Measurements from ENCODE around the gene ST8SIA5.

Gene ST8SIA5

DNA sequence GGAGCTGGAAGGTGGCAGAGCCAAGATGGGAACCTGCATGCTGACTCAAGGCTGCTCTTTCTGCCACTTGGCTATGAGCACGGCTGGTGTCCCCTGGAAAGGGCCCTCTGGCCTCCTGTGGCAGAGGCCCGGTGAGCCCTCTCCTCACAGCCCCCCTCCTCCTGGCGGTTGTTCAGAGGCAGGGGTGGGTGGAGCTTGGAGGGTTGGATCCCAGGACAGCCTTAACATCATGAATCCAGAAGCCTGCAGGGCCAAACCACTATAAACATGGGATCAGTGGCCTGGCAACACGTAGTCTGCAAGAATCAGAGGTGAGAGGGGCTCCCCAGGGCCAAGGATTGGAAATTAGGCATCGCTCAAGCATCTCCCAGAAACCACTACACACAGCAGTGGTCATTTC is 51.3 kb downstream of the ST8SIA5 start:
- no peak for DNase-seq (ENCODE audit: extremely low spot score)
- ChIA-PET POLR2A (no interaction called here), CTCF (no interaction called here)
- TF ChIP-seq NFRKB (IDR thresholded peaks at IDR 0.05) (no peak), HDGF (IDR thresholded peaks at IDR 0.05; ENCODE audit: borderline replicate concordance) (no peak)

- POLR2A ChIA-PET: no interaction called here
- no peak for TF ChIP-seq FOXM1 (IDR thresholded peaks at IDR 0.05; ENCODE audit: borderline replicate concordance)
- TF ChIP-seq FOXK2 (IDR thresholded peaks at IDR 0.05): no peak
- no peak for TF ChIP-seq SP1 (IDR thresholded peaks at IDR 0.05)
- TF ChIP-seq ZNF384 (IDR thresholded peaks at IDR 0.05): no peak
- no peak for TF ChIP-seq ELF4 (IDR thresholded peaks at IDR 0.05)
- no peak for TF ChIP-seq LEF1 (IDR thresholded peaks at IDR 0.05; ENCODE audit: borderline replicate concordance)
- no peak for TF ChIP-seq L3MBTL2 (conservative IDR thresholded peaks at IDR 0.05)
- TF ChIP-seq, protein P1, sequence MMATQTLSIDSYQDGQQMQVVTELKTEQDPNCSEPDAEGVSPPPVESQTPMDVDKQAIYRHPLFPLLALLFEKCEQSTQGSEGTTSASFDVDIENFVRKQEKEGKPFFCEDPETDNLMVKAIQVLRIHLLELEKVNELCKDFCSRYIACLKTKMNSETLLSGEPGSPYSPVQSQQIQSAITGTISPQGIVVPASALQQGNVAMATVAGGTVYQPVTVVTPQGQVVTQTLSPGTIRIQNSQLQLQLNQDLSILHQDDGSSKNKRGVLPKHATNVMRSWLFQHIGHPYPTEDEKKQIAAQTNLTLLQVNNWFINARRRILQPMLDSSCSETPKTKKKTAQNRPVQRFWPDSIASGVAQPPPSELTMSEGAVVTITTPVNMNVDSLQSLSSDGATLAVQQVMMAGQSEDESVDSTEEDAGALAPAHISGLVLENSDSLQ (IDR thresholded peaks at IDR 0.05): no peak
- no peak for TF ChIP-seq CTBP1 (IDR thresholded peaks at IDR 0.05; ENCODE audit: borderline replicate concordance)
- TF ChIP-seq ARNT (IDR thresholded peaks at IDR 0.05): no peak
- no peak for TF ChIP-seq HDGF (IDR thresholded peaks at IDR 0.05; ENCODE audit: borderline replicate concordance)
- TF ChIP-seq TARDBP (IDR thresholded peaks at IDR 0.05): no peak
- no peak for TF ChIP-seq NFRKB (IDR thresholded peaks at IDR 0.05)
- TF ChIP-seq FOXA1 (IDR thresholded peaks at IDR 0.05): no peak
- no peak for TF ChIP-seq BHLHE40 (IDR thresholded peaks at IDR 0.05; ENCODE audit: borderline replicate concordance)
- no peak for TF ChIP-seq SUZ12 (IDR thresholded peaks at IDR 0.05)
- no peak for DNase-seq (ENCODE audit: extremely low spot score)
- CTCF ChIA-PET: no interaction called here
Observed at GRCh38 chr18:46704816-46705215, 52.0 kb downstream of the ST8SIA5 start.

DNA sequence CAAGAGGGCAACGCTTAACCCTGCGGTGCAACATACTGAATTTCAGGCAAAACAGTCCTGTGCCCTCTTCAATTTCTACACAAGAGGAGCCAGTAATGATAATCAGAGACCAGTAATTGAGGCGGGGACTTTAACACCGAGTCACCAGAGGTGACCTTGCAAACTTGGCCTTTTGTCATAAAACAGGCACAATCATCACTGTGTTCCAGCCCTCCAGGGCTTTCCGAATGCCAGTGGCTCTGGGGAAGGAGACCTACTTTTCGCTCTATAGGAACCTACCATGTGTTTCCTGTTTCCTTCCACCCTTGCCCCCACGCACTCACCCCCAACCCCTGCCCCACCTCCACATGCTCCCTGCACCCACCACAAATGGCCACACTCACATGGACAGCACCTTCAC is 52.7 kb downstream of the ST8SIA5 start:
- ChIA-PET CTCF (no interaction called here), POLR2A (no interaction called here)
- no peak for TF ChIP-seq ZNF384 (IDR thresholded peaks at IDR 0.05)
- no peak for TF ChIP-seq CTBP1 (IDR thresholded peaks at IDR 0.05; ENCODE audit: borderline replicate concordance)
- TF ChIP-seq LEF1 (IDR thresholded peaks at IDR 0.05; ENCODE audit: borderline replicate concordance): no peak
- no peak for TF ChIP-seq L3MBTL2 (conservative IDR thresholded peaks at IDR 0.05)
- TF ChIP-seq HDGF (IDR thresholded peaks at IDR 0.05; ENCODE audit: borderline replicate concordance): no peak
- no peak for TF ChIP-seq FOXM1 (IDR thresholded peaks at IDR 0.05; ENCODE audit: borderline replicate concordance)
- no peak for TF ChIP-seq ARNT (IDR thresholded peaks at IDR 0.05)
- TF ChIP-seq FOXK2 (IDR thresholded peaks at IDR 0.05): no peak
- no peak for TF ChIP-seq FOXA1 (IDR thresholded peaks at IDR 0.05)
- TF ChIP-seq NFRKB (IDR thresholded peaks at IDR 0.05): no peak
- no peak for TF ChIP-seq ELF4 (IDR thresholded peaks at IDR 0.05)
- no peak for TF ChIP-seq SP1 (IDR thresholded peaks at IDR 0.05)
- DNase-seq (ENCODE audit: extremely low spot score): no peak

DNA sequence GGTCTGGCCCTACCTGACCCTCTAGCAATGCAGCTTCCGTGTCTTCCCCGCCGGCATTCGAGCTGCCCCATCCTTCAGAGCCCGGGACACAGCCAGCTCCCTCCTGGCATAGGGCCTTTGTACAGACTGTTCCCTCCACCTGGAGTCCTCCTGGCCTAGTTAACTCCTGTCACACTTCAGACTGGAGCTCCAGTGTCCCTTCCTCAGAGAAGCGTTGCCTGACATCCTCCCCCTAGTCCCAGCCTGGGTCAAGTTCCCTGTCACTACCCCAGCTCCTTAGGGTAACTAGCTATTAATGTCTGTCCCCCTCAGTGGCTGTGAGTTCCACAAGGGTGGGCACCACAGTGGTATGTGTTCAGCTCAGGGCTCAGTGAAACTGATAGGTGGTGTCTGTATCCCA is 54.4 kb downstream of the ST8SIA5 start:
- CTCF ChIA-PET: no interaction called here
- no peak for DNase-seq (ENCODE audit: extremely low spot score)
- no peak for TF ChIP-seq FOXK2 (IDR thresholded peaks at IDR 0.05)
- no peak for TF ChIP-seq NFRKB (IDR thresholded peaks at IDR 0.05)
- no peak for TF ChIP-seq CTBP1 (IDR thresholded peaks at IDR 0.05; ENCODE audit: borderline replicate concordance)
- TF ChIP-seq HDGF (IDR thresholded peaks at IDR 0.05; ENCODE audit: borderline replicate concordance): no peak
- no peak for TF ChIP-seq L3MBTL2 (conservative IDR thresholded peaks at IDR 0.05)
- TF ChIP-seq TARDBP (IDR thresholded peaks at IDR 0.05): no peak
- TF ChIP-seq, protein P1 (IDR thresholded peaks at IDR 0.05): no peak
- no peak for TF ChIP-seq ELF4 (IDR thresholded peaks at IDR 0.05)
- TF ChIP-seq SUZ12 (IDR thresholded peaks at IDR 0.05): no peak
- TF ChIP-seq FOXM1 (IDR thresholded peaks at IDR 0.05; ENCODE audit: borderline replicate concordance): no peak
- POLR2A ChIA-PET: no interaction called here

- ChIA-PET CTCF (no interaction called here), POLR2A (no interaction called here)
- DNase-seq (ENCODE audit: extremely low spot score): no peak
- TF ChIP-seq NFRKB (IDR thresholded peaks at IDR 0.05) (no peak), FOXK2 (IDR thresholded peaks at IDR 0.05) (no peak), LEF1 (IDR thresholded peaks at IDR 0.05; ENCODE audit: borderline replicate concordance) (no peak)
Observed at GRCh38 chr18:46700066-46700824, 56.6 kb downstream of the ST8SIA5 start.

DNA sequence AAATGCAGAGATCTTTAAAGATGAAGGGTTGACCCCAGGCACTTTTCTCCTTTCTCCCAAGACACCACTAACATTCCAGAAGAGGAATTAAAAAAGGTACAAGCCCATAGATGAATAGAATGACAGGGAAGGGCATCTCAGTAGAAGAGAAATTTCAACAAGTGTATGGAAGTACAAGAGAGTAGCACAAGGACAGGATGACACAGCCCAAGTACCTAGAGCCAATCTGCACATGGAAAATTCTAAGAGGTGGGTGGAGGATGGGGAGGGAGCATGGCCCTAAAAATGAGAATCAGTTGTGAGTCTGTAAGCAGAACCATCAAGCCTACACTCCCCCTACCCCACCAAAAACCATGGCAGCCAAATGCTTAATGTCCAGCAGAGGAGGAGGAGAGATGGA is 60.2 kb downstream of the ST8SIA5 start:
- no peak for TF ChIP-seq HDGF (IDR thresholded peaks at IDR 0.05; ENCODE audit: borderline replicate concordance)
- TF ChIP-seq LEF1 (IDR thresholded peaks at IDR 0.05; ENCODE audit: borderline replicate concordance): no peak
- TF ChIP-seq TARDBP (IDR thresholded peaks at IDR 0.05): no peak
- no peak for TF ChIP-seq SP1 (IDR thresholded peaks at IDR 0.05)
- no peak for TF ChIP-seq FOXK2 (IDR thresholded peaks at IDR 0.05)
- no peak for TF ChIP-seq ARNT (IDR thresholded peaks at IDR 0.05)
- TF ChIP-seq FOXA1 (IDR thresholded peaks at IDR 0.05): no peak
- TF ChIP-seq SUZ12 (IDR thresholded peaks at IDR 0.05): no peak
- no peak for TF ChIP-seq FOXM1 (IDR thresholded peaks at IDR 0.05; ENCODE audit: borderline replicate concordance)
- TF ChIP-seq L3MBTL2 (conservative IDR thresholded peaks at IDR 0.05): no peak
- TF ChIP-seq ZNF384 (IDR thresholded peaks at IDR 0.05): no peak
- TF ChIP-seq, protein P1 (IDR thresholded peaks at IDR 0.05): no peak
- TF ChIP-seq BHLHE40 (IDR thresholded peaks at IDR 0.05; ENCODE audit: borderline replicate concordance): no peak
- TF ChIP-seq NFRKB (IDR thresholded peaks at IDR 0.05): no peak
- TF ChIP-seq ELF4 (IDR thresholded peaks at IDR 0.05): no peak
- TF ChIP-seq CTBP1 (IDR thresholded peaks at IDR 0.05; ENCODE audit: borderline replicate concordance): no peak
- no peak for DNase-seq (ENCODE audit: extremely low spot score)
- ChIA-PET CTCF (no interaction called here), POLR2A (no interaction called here)
